Activated CD4-positive, alpha-beta T cell treated with anti-CD3 and anti-CD28 coated beads, Interleukin-2, amount 50 U/mL, for 1 hour (primary cell): Measurements from ENCODE around the gene ANKRD40CL.
"Not testable (repeated sequence)": the region's sequence is repeated elsewhere in the genome, so short reads cannot be mapped to it uniquely, and the experiment has no call there.

Source experiments
- DNase-seq: peaks from one replicate; pipeline ENCODE4 v3.0.0-alpha.2; 2020

ANKRD40CL gene

GRCh38 chr17:50758524-50758923, 8.8 kb downstream of the ANKRD40CL start:
- no peak for DNase-seq

- DNase-seq = no peak
Measured at GRCh38 chr17:50754521-50754920, 12.8 kb downstream of the ANKRD40CL start.

- DNase-seq = no peak
Measured at GRCh38 chr17:50749245-50749644, 18.1 kb downstream of the ANKRD40CL start.

- no peak for DNase-seq
Measured at GRCh38 chr17:50745631-50746030, 21.7 kb downstream of the ANKRD40CL start.

GRCh38 chr17:50739098-50739497, 28.2 kb downstream of the ANKRD40CL start:
- no peak for DNase-seq

- DNase-seq = no peak
Measured at GRCh38 chr17:50737118-50737698, 30.1 kb downstream of the ANKRD40CL start.

- no peak for DNase-seq
Measured at GRCh38 chr17:50735287-50735686, 32.0 kb downstream of the ANKRD40CL start.

- DNase-seq = no peak
Measured at GRCh38 chr17:50731575-50732460, 35.5 kb downstream of the ANKRD40CL start.

GRCh38 chr17:50728881-50729765, 38.2 kb downstream of the ANKRD40CL start:
- DNase-seq = no peak

GRCh38 chr17:50728112-50728429, 39.2 kb downstream of the ANKRD40CL start:
- DNase-seq = no peak

GRCh38 chr17:50725769-50726655, 41.3 kb downstream of the ANKRD40CL start:
- no peak for DNase-seq

- DNase-seq = not testable (repeated sequence)
Measured at GRCh38 chr17:50724622-50725021, 42.7 kb downstream of the ANKRD40CL start.

- DNase-seq = no peak
Measured at GRCh38 chr17:50722746-50723145, 44.6 kb downstream of the ANKRD40CL start.

- DNase-seq = no peak
Measured at GRCh38 chr17:50721194-50722010, 45.9 kb downstream of the ANKRD40CL start.

- DNase-seq = no peak
Measured at GRCh38 chr17:50719924-50720794, 47.2 kb downstream of the ANKRD40CL start.

- DNase-seq = peak; percentile 89
Measured at GRCh38 chr17:50719144-50719923, 48.0 kb downstream of the ANKRD40CL start, which contains the start of gene LUC7L3. Gene LUC7L3, plus strand, starts transcription at chr17:50719603. Its CDS starts 130 bp downstream, at chr17:50719733.

GRCh38 chr17:50715471-50715870, 51.8 kb downstream of the ANKRD40CL start:
- no peak for DNase-seq

GRCh38 chr17:50712641-50713040, 54.7 kb downstream of the ANKRD40CL start:
- DNase-seq = no peak
